GM12878 (cell line): ENCODE measurements around the gene DDX24.

Experiments used
- GABPA ChIP-seq: IDR thresholded peaks from 2 replicates; pipeline ENCODE4 v1.6.1; 2014; ENCODE audit warnings: antibody characterized with exemption, low read depth, mild to moderate bottlenecking, inconsistent platforms
- HDGF ChIP-seq: fragments of 450-650 bp; IDR thresholded peaks from 2 replicates; pipeline ENCODE4 v1.6.1; 2016; ENCODE audit warnings: antibody characterized with exemption
- NR2C2 ChIP-seq: IDR thresholded peaks from 2 replicates; pipeline ENCODE4 v1.6.1; 2011; ENCODE audit warnings: borderline replicate concordance, low read depth; ENCODE audit not compliant: control insufficient read depth, insufficient read length
- POLR2A ChIP-seq: IDR thresholded peaks from 2 replicates; pipeline ENCODE4 v1.6.1; 2011; ENCODE audit warnings: low read depth, mild to moderate bottlenecking, low read length
- TF ChIP-seq, protein P1 (sequence below), 3 experiments: IDR thresholded peaks in 2 of 3; conservative IDR thresholded peaks in 1 of 3; 2 replicates each; pipeline ENCODE4 v1.5.1; 2011; ENCODE audit warnings: low read depth in 3 of 3, low read length in 3 of 3, mild to moderate bottlenecking in 3 of 3, control low read depth in 2 of 3, moderate library complexity in 2 of 3, inconsistent platforms in 1 of 3, mixed read lengths in 1 of 3; ENCODE audit not compliant: control insufficient read depth in 2 of 3, insufficient read depth in 1 of 3; ENCODE audit errors: extremely low read depth in 1 of 3
- TF ChIP-seq, protein P2 (sequence below): fragments of 450-650 bp; IDR thresholded peaks from 2 replicates; pipeline ENCODE4 v1.6.1; 2016; ENCODE audit warnings: mild to moderate bottlenecking, moderate library complexity, borderline replicate concordance

DNA sequence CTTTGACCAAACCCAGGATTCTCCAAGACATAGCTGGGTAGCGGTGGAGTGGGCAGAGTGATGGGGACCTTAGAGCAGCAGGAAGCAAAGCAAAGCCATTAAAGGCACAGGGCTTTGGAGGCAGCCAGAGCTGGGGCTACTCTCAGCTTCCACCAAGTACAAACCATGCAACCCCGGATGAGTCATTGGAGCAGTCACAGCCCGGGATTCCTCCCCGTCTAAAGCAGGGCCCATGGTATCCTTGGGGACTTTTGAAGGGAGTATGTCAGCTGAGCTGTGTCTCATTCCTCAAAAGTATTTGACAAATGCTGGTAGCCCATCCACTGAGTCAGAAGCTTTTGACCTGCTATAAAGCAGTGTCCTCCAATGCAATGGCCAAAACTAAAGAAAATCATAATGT, 19.8 kb upstream of the DDX24 start:
- TF ChIP-seq, protein P1, sequence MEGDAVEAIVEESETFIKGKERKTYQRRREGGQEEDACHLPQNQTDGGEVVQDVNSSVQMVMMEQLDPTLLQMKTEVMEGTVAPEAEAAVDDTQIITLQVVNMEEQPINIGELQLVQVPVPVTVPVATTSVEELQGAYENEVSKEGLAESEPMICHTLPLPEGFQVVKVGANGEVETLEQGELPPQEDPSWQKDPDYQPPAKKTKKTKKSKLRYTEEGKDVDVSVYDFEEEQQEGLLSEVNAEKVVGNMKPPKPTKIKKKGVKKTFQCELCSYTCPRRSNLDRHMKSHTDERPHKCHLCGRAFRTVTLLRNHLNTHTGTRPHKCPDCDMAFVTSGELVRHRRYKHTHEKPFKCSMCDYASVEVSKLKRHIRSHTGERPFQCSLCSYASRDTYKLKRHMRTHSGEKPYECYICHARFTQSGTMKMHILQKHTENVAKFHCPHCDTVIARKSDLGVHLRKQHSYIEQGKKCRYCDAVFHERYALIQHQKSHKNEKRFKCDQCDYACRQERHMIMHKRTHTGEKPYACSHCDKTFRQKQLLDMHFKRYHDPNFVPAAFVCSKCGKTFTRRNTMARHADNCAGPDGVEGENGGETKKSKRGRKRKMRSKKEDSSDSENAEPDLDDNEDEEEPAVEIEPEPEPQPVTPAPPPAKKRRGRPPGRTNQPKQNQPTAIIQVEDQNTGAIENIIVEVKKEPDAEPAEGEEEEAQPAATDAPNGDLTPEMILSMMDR (IDR thresholded peaks at IDR 0.05 in 2 of 3, conservative IDR thresholded peaks at IDR 0.05 in 1 of 3; ENCODE audit: control insufficient read depth in 2 of 3, extremely low read depth in 1 of 3, insufficient read depth in 1 of 3, low read depth in 3 of 3, low read length in 3 of 3): no peak
- TF ChIP-seq, protein P2, sequence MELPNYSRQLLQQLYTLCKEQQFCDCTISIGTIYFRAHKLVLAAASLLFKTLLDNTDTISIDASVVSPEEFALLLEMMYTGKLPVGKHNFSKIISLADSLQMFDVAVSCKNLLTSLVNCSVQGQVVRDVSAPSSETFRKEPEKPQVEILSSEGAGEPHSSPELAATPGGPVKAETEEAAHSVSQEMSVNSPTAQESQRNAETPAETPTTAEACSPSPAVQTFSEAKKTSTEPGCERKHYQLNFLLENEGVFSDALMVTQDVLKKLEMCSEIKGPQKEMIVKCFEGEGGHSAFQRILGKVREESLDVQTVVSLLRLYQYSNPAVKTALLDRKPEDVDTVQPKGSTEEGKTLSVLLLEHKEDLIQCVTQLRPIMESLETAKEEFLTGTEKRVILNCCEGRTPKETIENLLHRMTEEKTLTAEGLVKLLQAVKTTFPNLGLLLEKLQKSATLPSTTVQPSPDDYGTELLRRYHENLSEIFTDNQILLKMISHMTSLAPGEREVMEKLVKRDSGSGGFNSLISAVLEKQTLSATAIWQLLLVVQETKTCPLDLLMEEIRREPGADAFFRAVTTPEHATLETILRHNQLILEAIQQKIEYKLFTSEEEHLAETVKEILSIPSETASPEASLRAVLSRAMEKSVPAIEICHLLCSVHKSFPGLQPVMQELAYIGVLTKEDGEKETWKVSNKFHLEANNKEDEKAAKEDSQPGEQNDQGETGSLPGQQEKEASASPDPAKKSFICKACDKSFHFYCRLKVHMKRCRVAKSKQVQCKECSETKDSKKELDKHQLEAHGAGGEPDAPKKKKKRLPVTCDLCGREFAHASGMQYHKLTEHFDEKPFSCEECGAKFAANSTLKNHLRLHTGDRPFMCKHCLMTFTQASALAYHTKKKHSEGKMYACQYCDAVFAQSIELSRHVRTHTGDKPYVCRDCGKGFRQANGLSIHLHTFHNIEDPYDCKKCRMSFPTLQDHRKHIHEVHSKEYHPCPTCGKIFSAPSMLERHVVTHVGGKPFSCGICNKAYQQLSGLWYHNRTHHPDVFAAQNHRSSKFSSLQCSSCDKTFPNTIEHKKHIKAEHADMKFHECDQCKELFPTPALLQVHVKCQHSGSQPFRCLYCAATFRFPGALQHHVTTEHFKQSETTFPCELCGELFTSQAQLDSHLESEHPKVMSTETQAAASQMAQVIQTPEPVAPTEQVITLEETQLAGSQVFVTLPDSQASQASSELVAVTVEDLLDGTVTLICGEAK: no peak
- no peak for TF ChIP-seq HDGF
- no peak for TF ChIP-seq GABPA
- TF ChIP-seq POLR2A: no peak
- TF ChIP-seq NR2C2: no peak
